Mucosa of stomach (tissue), 1 donor: ENCODE measurements around the gene XIRP2.
"Not testable (repeated sequence)": the region's sequence is repeated elsewhere in the genome, so short reads cannot be mapped to it uniquely, and the experiment has no call there.

Experiments
- H3K27me3 ChIP-seq: one replicate; pipeline ENCODE4 v1.7.0; 2013; ENCODE audit warnings: mild to moderate bottlenecking, low read length; ENCODE audit not compliant: control insufficient read depth, insufficient read depth
- H3K36me3 ChIP-seq: one replicate; pipeline ENCODE4 v1.7.0; 2013; ENCODE audit warnings: low read length; ENCODE audit not compliant: control insufficient read depth, insufficient read depth
- H3K4me1 ChIP-seq: one replicate; pipeline ENCODE4 v1.7.0; 2013; ENCODE audit warnings: mild to moderate bottlenecking, low read length; ENCODE audit not compliant: control insufficient read depth, insufficient read depth
- H3K4me3 ChIP-seq: one replicate; pipeline ENCODE4 v1.7.0; 2013; ENCODE audit warnings: low read length
- H3K9ac ChIP-seq: one replicate; pipeline ENCODE4 v1.7.0; 2013; ENCODE audit warnings: mild to moderate bottlenecking, low read length, moderate library complexity
- H3K9me3 ChIP-seq: one replicate; pipeline ENCODE4 v1.7.0; 2013; ENCODE audit warnings: mild to moderate bottlenecking, low read length, moderate library complexity; ENCODE audit not compliant: control insufficient read depth
- donor health status: Pancreatic carcinoma.

Gene XIRP2

DNA sequence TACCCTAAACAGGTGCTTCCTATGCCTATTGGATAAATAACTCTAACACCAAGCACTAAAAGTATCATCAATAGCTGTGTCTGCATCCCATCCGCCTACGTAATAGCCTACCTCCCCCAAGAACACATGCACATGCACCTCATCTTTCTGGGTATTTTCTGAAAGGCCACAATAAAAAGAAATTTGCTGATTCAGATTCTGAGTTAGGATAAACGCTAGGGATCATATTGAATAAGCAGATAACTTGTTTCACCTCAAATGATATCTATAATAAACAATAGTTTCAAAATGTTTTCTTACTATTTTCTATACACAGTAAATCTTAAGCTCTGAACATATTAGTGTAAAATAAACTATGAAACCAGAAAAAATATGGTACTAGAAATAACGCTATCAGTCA, 112.9 kb downstream of the XIRP2 start:
- Histone ChIP-seq H3K9ac (no peak overlapping the region), H3K4me3 (no peak overlapping the region), H3K4me1 (no peaks in the 10 kb centered on the region), H3K27me3 (no peaks in the 10 kb centered on the region), H3K36me3 (no peaks in the 10 kb centered on the region), H3K9me3 (no peaks in the 10 kb centered on the region)

DNA sequence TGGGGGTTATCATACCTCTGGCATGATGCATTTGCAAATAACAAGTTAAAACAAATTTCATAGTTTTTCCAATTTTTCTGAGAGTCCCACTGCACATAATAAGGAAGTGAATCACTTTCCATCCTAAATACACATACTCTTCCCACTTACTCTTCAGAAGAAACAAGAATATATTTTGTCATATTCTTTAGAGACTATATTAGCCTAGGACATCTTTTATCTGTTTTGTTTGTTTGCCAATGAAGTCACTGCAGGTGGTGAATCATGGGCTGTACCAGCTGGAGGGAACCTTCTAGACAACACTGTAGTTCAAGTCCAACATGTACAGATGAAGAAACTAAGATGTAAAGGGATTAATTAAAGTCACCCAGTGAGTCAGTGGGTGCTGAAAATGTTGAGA, 116.8 kb downstream of the XIRP2 start:
- H3K9ac ChIP-seq = no peak overlapping the region
- no peak overlapping the region for H3K4me3 ChIP-seq
- no peaks in the 10 kb centered on the region for H3K36me3 ChIP-seq
- no peaks in the 10 kb centered on the region for H3K27me3 ChIP-seq
- H3K9me3 ChIP-seq = no peaks in the 10 kb centered on the region
- H3K4me1 ChIP-seq = no peaks in the 10 kb centered on the region

DNA sequence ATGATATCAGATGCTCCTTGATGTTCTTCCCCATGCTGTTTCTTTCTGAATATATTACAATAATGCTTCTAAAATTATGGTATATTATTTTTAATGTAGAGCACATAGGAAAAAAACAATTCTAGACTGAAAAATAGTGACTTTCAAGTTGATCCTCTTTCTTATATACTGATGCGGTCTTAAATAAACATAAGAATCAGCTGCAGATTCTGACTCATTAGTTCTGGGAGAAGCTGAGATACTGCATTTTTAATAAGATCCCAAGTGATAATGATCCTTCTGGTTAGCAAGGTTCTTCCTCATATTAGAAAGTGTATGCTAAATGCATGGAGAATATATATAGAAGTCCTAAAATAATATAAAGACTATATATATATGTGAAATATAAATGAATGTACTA, 124.9 kb downstream of the XIRP2 start:
- H3K36me3 ChIP-seq = no peaks in the 10 kb centered on the region
- no peaks in the 10 kb centered on the region for H3K4me1 ChIP-seq
- H3K4me3 ChIP-seq = no peak overlapping the region
- no peaks in the 10 kb centered on the region for H3K9me3 ChIP-seq
- H3K9ac ChIP-seq = no peak overlapping the region
- H3K27me3 ChIP-seq = no peaks in the 10 kb centered on the region

DNA sequence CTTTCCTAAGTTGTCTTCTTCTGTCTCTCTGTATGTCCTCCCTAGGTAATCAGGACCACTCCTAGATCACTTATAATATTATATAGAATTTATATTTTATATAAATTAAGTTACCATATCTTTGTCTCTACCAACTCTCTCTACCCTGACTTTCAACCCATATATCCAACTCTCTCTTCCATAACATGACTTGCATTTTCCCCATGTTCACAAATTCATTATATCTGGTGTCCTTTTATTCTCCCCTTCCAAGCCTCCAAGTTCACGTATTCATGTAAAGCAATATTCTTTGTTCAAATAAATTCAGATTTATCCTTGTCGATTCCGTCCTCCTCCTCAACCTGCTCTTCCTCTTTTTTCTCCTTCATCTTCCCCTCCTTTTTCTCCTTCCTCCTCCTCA, 127.5 kb downstream of the XIRP2 start:
- no peaks in the 10 kb centered on the region for H3K36me3 ChIP-seq
- no peaks in the 10 kb centered on the region for H3K4me1 ChIP-seq
- H3K9me3 ChIP-seq = no peaks in the 10 kb centered on the region
- no peak overlapping the region for H3K4me3 ChIP-seq
- no peak overlapping the region for H3K9ac ChIP-seq
- H3K27me3 ChIP-seq = no peaks in the 10 kb centered on the region

DNA sequence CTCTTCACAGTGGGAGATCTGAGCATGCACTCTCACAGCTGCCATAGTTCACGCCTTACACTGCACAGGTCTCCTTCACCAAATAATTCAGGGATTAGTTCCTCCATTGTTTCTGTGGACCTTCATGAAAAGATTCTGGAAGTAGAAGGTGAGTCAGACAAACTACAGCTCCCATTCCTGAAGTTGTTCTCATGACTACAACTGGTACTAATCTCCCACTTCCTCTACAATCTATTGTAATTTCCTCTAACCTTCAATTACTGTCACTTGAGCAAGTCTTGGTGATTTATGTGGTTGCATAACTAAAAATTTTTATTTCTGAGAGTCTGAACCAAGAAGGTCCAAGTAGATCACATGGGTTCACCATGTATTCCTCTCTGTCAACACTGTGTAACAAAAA, 128.7 kb downstream of the XIRP2 start:
- no peaks in the 10 kb centered on the region for H3K9me3 ChIP-seq
- H3K27me3 ChIP-seq = no peaks in the 10 kb centered on the region
- no peak overlapping the region for H3K9ac ChIP-seq
- H3K4me1 ChIP-seq = no peaks in the 10 kb centered on the region
- H3K36me3 ChIP-seq = no peaks in the 10 kb centered on the region
- no peak overlapping the region for H3K4me3 ChIP-seq

DNA sequence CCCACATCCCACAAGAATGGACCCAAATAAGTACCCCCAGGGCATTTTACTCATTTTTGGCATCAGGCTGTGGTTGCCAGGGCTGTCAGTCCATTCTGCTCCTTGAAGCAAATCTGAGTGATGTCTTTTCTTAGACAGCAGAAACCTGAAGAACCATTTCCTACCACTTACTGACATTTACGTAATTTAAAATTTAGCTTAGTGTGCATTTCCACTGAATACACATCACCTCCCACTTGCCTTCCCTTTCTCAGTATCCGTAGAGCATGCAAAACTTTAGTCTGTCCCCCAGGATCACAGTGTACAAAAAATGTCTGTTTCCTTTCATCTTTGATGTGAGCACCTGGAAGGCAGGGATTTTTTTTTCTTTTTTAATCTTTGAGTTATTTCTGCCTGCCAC, 130.3 kb downstream of the XIRP2 start:
- Histone ChIP-seq H3K4me3 (no peak overlapping the region), H3K36me3 (no peaks in the 10 kb centered on the region), H3K27me3 (no peaks in the 10 kb centered on the region), H3K4me1 (no peaks in the 10 kb centered on the region), H3K9ac (no peak overlapping the region), H3K9me3 (no peaks in the 10 kb centered on the region)

DNA sequence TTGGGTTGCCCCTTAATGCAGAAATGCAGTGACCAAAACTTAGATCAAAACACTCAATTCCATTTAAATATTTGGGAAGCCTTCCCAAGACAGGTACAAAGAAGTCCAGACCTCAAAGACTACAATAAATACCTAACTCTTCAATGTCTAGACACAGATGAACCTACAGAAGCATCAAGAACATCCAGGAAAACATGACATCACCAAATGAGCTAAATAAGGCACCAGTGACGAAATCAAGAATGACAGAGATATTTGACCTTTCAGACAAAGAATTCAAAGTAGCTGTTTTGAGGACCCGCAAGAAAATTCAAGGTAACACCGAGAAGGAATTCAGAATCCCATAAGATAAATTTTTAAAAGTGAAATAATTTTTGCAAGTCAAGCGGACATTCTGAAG, 140.2 kb downstream of the XIRP2 start:
- Histone ChIP-seq H3K9me3 (no peaks in the 10 kb centered on the region), H3K9ac (no peak overlapping the region), H3K36me3 (no peaks in the 10 kb centered on the region), H3K4me3 (no peak overlapping the region), H3K4me1 (no peaks in the 10 kb centered on the region), H3K27me3 (no peaks in the 10 kb centered on the region)

DNA sequence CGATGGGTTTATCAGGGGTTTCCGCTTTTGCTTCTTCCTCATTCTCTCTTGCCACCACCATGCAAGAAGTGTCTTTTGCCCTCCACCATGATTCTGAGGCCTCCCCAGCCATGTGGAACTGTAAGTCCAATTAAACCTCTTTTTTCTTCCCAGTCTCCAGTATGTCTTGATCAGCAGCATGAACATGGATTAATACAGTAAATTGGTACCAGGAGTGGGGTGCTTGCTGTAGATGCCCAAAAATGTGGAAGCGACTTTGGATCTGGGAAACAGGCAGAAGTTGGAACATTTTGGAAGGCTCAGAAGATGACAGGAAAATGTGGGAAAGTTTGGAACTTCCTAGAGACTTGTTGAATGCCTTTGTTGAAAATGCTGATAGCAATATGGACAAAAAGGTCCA, 146.7 kb downstream of the XIRP2 start:
- H3K4me3 ChIP-seq, H3K27me3 ChIP-seq, H3K4me1 ChIP-seq, H3K9me3 ChIP-seq, H3K9ac ChIP-seq, H3K36me3 ChIP-seq: not testable (repeated sequence)

DNA sequence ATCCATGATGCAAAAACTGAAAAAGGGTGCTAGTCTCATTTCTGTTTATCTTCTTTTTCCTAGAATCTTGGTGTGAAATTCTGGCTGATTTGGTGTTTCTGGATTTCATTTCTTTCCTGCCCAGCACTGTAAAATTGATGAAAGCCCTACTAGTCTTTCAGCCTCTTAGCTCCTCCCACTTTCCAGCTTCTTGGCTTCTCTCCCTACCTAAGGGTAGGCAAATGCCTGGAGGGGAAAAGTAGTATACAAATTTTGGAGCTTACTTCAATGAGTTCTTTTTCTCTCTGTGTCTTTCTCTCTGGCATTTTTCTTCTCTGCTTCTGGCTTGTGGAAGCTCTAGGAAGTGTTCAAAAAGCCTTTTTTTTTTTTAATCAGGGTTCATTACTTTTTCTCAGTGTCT, 160.5 kb downstream of the XIRP2 start:
- Histone ChIP-seq H3K27me3 (no peaks in the 10 kb centered on the region), H3K36me3 (no peaks in the 10 kb centered on the region), H3K9ac (no peak overlapping the region), H3K4me3 (no peak overlapping the region), H3K4me1 (no peaks in the 10 kb centered on the region), H3K9me3 (no peaks in the 10 kb centered on the region)

DNA sequence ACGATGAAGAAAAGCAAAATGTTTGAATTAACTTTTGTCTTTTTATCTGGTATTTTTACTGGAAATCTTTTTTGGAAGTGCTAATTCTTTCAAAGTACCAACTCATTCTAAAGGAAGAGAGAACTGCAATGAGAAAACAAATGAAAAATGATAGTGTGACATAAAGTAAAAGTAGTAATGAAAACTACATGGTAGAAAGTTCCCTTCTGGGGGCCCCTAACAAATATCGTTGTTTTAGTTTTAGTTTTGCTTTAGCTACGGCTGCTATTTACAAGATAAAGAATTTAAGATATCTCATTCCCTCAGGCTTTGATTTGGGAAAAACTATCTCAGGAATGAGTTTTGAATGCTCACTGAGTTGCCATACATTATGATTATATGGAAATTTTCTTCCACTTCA, 161.4 kb downstream of the XIRP2 start:
- Histone ChIP-seq H3K27me3 (no peaks in the 10 kb centered on the region), H3K9me3 (no peaks in the 10 kb centered on the region), H3K36me3 (no peaks in the 10 kb centered on the region), H3K9ac (no peak overlapping the region), H3K4me1 (no peaks in the 10 kb centered on the region), H3K4me3 (no peak overlapping the region)

DNA sequence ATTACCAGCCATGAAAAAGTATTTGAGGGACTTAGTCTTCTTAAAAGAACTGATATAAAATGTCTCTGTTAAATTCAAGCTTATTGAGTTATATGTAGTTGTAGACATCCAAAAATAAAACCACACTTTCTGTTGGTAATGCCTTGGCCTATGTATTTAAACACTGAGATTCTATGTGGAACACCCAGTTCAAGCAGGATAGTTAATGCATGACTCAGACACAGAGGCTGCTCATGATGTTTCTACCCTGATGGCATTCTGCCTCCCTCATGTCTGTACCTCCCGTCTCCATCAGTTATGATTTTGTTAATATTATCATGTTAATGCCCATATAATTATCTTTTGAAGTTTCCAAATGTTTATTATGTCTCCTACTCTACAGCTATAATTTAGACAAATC, 164.5 kb downstream of the XIRP2 start:
- Histone ChIP-seq H3K36me3 (no peaks in the 10 kb centered on the region), H3K9me3 (no peaks in the 10 kb centered on the region), H3K27me3 (no peaks in the 10 kb centered on the region), H3K4me1 (no peaks in the 10 kb centered on the region), H3K9ac (no peak overlapping the region), H3K4me3 (no peak overlapping the region)

DNA sequence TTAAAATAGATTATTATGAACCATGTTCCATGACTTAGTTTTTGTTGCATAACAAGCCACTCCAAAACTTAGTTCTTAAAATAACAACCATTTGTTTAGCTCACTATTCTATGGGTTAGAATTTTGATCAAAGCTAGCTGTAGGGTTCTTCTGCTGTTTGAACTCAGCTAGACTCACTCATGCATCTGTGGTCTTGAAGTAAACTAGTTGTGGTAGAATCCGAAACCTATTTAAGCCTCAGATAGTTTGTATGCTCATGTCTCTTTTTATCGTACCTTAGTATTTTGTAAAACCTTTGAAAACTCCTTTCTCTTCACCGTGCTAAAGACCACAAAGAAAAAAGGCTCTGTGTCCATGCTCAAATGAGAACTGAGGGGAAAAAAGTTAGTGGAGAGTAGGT, 166.6 kb downstream of the XIRP2 start:
- Histone ChIP-seq H3K36me3 (no peaks in the 10 kb centered on the region), H3K4me3 (no peak overlapping the region), H3K9me3 (no peaks in the 10 kb centered on the region), H3K27me3 (no peaks in the 10 kb centered on the region), H3K4me1 (no peaks in the 10 kb centered on the region), H3K9ac (no peak overlapping the region)

DNA sequence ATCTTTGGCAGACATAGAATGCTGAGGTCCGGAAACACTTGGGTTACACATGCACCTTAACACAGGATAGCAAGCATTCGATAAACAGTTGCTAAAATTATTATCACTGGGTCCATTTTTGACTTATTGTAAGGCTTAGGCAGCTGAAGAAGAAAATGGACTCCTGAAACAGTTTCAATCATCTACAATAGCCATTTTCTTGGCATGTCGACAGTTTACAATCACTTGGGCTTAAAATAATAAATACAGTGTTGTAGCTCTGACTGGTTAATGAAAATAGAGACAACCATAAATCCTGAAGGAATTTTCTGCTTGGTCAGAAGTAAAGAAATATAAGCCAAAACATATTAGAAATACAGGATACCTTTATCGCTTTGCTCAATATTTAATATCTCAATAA, 169.2 kb downstream of the XIRP2 start:
- H3K27me3 ChIP-seq = no peaks in the 10 kb centered on the region
- H3K9me3 ChIP-seq = no peaks in the 10 kb centered on the region
- no peak overlapping the region for H3K4me3 ChIP-seq
- no peak overlapping the region for H3K9ac ChIP-seq
- no peaks in the 10 kb centered on the region for H3K36me3 ChIP-seq
- no peaks in the 10 kb centered on the region for H3K4me1 ChIP-seq
